ENCODE measurements around the gene GPX4.

- no peak for TF ChIP-seq FOS (IDR thresholded peaks at IDR 0.05; ENCODE audit: extremely low read depth, insufficient read length)
- TF ChIP-seq EZH2 (IDR thresholded peaks at IDR 0.05; ENCODE audit: borderline replicate concordance, low read depth, low read length) = no peak
- TF ChIP-seq, protein P1, sequence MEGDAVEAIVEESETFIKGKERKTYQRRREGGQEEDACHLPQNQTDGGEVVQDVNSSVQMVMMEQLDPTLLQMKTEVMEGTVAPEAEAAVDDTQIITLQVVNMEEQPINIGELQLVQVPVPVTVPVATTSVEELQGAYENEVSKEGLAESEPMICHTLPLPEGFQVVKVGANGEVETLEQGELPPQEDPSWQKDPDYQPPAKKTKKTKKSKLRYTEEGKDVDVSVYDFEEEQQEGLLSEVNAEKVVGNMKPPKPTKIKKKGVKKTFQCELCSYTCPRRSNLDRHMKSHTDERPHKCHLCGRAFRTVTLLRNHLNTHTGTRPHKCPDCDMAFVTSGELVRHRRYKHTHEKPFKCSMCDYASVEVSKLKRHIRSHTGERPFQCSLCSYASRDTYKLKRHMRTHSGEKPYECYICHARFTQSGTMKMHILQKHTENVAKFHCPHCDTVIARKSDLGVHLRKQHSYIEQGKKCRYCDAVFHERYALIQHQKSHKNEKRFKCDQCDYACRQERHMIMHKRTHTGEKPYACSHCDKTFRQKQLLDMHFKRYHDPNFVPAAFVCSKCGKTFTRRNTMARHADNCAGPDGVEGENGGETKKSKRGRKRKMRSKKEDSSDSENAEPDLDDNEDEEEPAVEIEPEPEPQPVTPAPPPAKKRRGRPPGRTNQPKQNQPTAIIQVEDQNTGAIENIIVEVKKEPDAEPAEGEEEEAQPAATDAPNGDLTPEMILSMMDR (IDR thresholded peaks at IDR 0.05 in 2 of 3, conservative IDR thresholded peaks at IDR 0.05 in 1 of 3; ENCODE audit: insufficient read depth in 2 of 3, low read depth in 1 of 3, low read length in 3 of 3) = no peak
- TF ChIP-seq ZNF589 (CRISPR knock-in tag; IDR thresholded peaks at IDR 0.05; ENCODE audit: low read depth) = no peak
- no peak for TF ChIP-seq TCF7L2 (IDR thresholded peaks at IDR 0.05; ENCODE audit: low read depth, low read length)
- no peak for TF ChIP-seq E2F4 (CRISPR knock-in tag; IDR thresholded peaks at IDR 0.05; ENCODE audit: low read depth)
- no peak for TF ChIP-seq NCOR1 (IDR thresholded peaks at IDR 0.05)
- TF ChIP-seq RAD21 (CRISPR knock-in tag; conservative IDR thresholded peaks at IDR 0.05 in 1 of 2, IDR thresholded peaks at IDR 0.05 in 1 of 2) = no peak
- no peak for TF ChIP-seq NFRKB (IDR thresholded peaks at IDR 0.05; ENCODE audit: low read depth)
- TF ChIP-seq GABPB1 (CRISPR knock-in tag; IDR thresholded peaks at IDR 0.05) = no peak
- TF ChIP-seq NR2C2 (CRISPR knock-in tag; IDR thresholded peaks at IDR 0.05) = no peak
- TF ChIP-seq NR2C2 (tag; IDR thresholded peaks at IDR 0.05) = no peak
Observed at GRCh38 chr19:1091544-1092175, 12.1 kb upstream of the GPX4 start.
